Measurements from ENCODE around the gene NRP2. TPM values are rescaled to one million over a fixed set of nuclear protein-coding genes. Genes with fewer than 3 reads are reported as not detected.

Gene NRP2
- total and polyA plus RNA-seq, 5 experiments from 2014 or later, result 0.82 to 1.1 TPM; not detected in 3

DNA sequence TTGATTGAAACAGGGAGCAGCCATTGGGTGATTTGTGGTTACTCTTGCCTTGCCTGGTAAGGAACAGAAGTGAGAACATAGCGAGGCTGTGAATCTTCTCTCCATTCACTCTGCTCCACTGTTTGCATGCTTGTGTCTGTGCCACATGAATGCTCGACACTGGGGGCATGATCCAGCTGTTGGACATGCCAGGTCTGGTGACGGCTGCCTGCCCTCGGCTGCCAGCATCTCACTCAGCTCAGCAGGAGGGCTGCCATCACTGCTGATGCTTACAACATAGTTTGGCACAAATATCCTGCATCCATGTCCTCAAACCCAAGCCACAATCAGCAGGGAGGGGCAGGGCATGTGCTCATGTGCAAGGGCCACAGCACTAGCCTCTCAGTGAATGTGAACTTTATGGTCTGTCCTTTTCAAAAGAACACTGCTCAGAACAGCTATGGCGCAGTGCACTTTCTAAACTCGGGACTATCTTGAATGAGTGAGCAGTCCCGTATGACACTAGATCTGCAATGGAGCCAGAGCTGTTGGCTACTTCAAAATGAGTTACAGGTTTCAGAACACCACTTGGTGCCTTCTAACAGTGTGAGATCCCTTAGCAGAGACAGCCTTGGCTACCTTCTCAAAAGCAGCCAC lies 126.3 kb downstream of the NRP2 start:
- no peaks in the 10 kb centered on the region for H3K4me1 Mint-ChIP-seq

DNA sequence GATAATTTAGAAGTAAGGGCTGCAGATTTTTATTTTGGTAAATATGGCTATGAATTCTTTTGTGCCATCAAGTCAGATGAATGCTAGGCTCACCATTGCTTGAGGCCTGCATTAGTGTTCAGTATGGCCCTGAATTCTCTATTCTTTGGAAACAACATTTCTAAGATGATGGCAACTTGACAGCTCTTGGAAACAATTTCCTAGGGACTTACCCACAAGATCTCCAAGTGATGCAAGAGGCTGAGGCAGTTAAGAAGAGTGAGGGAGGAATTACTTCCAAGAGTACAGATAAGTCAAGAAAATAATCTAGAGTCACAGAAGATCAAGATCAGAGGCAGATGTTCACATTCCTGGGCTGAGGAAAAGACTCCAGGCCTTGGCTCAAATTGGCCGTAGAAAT lies 129.1 kb downstream of the NRP2 start:
- Mint-ChIP-seq H3K27ac (no peak overlapping the region), H3K27me3 (peaks cover 4 to 20% (median 7%) of the 10 kb centered on the region in 5 donors), H3K36me3 (no peaks in the 10 kb centered on the region), H3K4me1 (no peaks in the 10 kb centered on the region), H3K9me3 (no peaks in the 10 kb centered on the region), H3K4me3 (no peak overlapping the region)
- POLR2A ChIA-PET, result no interaction called here
- DNase-seq (no peak), ATAC-seq (no peak)

More for the DNA sequence above, 126.3 kb downstream of the NRP2 start:
- Mint-ChIP-seq H3K36me3 (no peaks in the 10 kb centered on the region), H3K4me3 (no peak overlapping the region), H3K27ac (no peak overlapping the region), H3K9me3 (no peaks in the 10 kb centered on the region), H3K27me3 (peaks cover 0 to 7% (median 0%) of the 10 kb centered on the region in 5 donors)
- ATAC-seq (no peak), DNase-seq (no peak)
- POLR2A ChIA-PET, result no interaction called here

DNA sequence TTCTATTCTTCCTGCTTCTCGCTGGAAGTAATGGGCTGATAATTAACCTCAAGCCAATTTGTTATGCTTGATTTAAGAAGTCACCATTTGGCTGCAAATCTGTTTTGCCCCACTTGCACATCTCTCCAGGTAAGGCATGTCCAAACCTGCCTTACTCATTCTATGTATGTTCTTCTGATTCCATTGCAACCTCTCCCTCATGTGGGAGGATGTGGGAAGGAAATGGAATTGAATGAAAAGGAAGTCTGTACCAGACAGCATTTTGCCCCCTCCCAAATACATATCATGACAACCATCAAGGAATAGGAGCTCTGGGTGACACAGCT lies 131.7 kb downstream of the NRP2 start:
- Mint-ChIP-seq H3K27ac (no peak overlapping the region), H3K4me3 (no peak overlapping the region), H3K36me3 (no peaks in the 10 kb centered on the region), H3K4me1 (no peaks in the 10 kb centered on the region), H3K9me3 (no peaks in the 10 kb centered on the region), H3K27me3 (peaks cover 13 to 31% (median 15%) of the 10 kb centered on the region in 5 donors)
- ATAC-seq, result no peak
- no peak for DNase-seq
- POLR2A ChIA-PET, result no interaction called here

DNA sequence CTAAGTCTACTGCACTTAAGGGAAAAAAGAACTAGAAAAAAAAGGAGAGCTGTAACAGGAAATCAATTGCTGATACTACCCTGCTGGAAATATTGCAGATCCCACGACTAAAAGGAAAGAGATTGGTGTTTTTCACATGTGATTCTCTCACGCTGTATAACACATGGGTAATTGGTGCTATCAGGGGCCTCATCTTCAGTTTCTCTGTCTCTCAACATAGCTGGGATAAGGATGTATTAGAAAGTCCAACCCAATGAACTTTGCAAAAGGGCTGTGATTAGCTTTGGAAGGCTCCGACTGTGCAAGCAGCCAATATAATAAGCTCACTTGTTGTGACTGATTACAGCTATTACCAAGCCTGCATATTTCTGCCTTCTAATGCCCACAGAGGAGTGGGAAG lies 133.4 kb downstream of the NRP2 start:
- no peak for DNase-seq
- no peaks in the 10 kb centered on the region for H3K36me3 Mint-ChIP-seq
- no peaks in the 10 kb centered on the region for H3K4me1 Mint-ChIP-seq
- H3K9me3 Mint-ChIP-seq, result no peaks in the 10 kb centered on the region
- H3K4me3 Mint-ChIP-seq, result no peak overlapping the region
- no peak for ATAC-seq
- POLR2A ChIA-PET, result no interaction called here
- H3K27me3 Mint-ChIP-seq, result peaks cover 19 to 47% (median 23%) of the 10 kb centered on the region in 5 donors
- no peak overlapping the region for H3K27ac Mint-ChIP-seq

DNA sequence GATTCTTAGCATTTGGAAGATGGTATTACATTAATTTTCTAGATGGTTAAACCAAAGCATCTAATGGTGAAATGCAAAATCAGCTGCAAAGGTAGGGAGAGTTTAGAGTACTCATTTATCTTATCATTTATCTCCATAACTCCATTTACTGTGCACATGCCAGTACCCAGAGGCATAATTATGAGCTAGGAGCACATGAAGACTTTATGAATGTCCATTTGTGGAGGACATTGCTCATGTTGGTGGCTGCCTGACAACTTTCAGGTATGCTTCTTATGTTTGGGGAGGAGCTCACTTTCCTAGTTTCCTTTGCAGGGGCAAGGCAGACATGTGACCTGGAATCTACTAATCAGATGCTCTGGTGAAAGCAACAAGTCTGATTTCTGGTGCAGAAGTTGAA lies 134.0 kb downstream of the NRP2 start:
- no peaks in the 10 kb centered on the region for H3K9me3 Mint-ChIP-seq

DNA sequence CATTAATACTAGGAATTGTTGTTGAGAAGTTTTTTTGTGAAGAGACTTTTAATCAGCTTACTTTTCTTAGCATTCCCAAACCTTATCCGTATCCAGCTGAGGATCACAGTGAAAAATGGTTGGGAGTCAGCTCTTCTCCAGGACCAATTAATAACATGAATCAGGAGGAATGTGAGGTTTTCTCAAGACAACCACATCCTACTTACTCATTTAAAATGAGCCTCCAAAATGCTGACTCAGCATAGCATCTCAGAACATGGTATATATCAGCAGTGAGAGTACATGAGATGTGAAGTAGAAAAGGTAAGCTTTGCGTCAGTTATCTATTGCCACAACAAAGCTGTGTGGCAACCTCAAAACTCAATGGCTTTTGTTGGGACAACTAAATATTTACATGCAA lies 140.3 kb downstream of the NRP2 start:
- DNase-seq (no peak), ATAC-seq (no peak)
- POLR2A ChIA-PET, result no interaction called here
- Mint-ChIP-seq H3K36me3 (no peaks in the 10 kb centered on the region), H3K4me1 (no peaks in the 10 kb centered on the region), H3K4me3 (no peak overlapping the region), H3K27ac (no peak overlapping the region), H3K9me3 (peaks cover 0 to 21% (median 4%) of the 10 kb centered on the region in 9 donors), H3K27me3 (peaks cover 15 to 63% (median 23%) of the 10 kb centered on the region in 5 donors)

More for the DNA sequence above, 134.0 kb downstream of the NRP2 start:
- H3K4me3 Mint-ChIP-seq, result no peak overlapping the region
- no peak overlapping the region for H3K27ac Mint-ChIP-seq
- no peak for ATAC-seq
- no peaks in the 10 kb centered on the region for H3K36me3 Mint-ChIP-seq
- POLR2A ChIA-PET, result no interaction called here
- no peaks in the 10 kb centered on the region for H3K4me1 Mint-ChIP-seq
- H3K27me3 Mint-ChIP-seq, result peaks cover 21 to 53% (median 26%) of the 10 kb centered on the region in 5 donors
- DNase-seq, result no peak

DNA sequence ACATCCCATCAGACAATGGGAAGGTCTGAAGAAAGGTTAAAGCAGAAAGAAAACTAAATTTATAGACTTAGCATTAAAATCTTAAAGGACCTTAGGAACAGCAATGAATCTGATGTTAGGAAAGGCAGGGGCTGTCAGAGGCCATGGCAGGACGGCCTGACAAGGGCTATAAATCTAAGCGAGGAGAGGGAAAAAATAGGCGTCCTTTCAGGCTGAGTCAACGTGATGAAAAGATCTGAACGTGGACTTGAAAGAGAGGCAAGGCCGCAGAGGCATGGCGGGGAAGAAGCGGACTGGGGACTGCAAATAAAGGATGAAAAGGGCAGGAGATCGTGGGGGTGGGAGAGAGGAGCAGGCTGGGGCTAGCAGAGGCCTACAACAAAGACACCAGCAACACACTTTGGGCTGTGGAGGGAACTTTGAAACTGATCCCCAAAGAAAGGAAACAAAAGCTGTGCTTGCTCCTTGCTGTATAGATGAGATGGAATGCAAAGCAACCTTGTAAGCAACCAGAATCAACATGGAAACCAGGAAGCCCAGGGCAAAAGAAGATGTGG lies 145.6 kb downstream of the NRP2 start:
- ATAC-seq (no peak), DNase-seq (no peak)
- H3K36me3 Mint-ChIP-seq, result no peaks in the 10 kb centered on the region
- no peak overlapping the region for H3K4me3 Mint-ChIP-seq
- POLR2A ChIA-PET, result no interaction called here
- no peak overlapping the region for H3K27ac Mint-ChIP-seq
- peaks cover 0 to 21% (median 4%) of the 10 kb centered on the region in 9 donors for H3K9me3 Mint-ChIP-seq
- H3K27me3 Mint-ChIP-seq, result peaks cover 5 to 26% (median 13%) of the 10 kb centered on the region in 5 donors
- H3K4me1 Mint-ChIP-seq, result no peaks in the 10 kb centered on the region

DNA sequence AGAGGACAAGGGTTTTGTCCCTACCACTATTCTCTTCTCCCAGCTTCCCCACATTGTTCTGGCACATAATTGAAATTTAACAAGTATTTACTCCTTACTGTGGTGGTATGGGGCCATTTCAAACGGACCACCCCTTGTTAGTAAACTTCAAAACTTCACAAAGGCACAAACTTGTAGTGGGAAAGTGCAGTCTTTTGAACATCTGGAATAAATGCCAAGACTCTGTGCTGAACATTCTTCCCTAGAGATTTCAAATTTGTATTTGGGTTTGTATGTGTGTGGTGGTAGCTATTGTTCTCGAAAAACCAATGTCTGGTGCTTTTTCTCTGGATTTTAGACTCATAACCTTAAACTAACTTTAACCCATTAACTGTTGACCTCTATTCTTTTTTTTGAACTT lies 151.6 kb downstream of the NRP2 start:
- Mint-ChIP-seq H3K9me3 (peaks cover 0 to 10% (median 2%) of the 10 kb centered on the region in 9 donors), H3K27ac (no peak overlapping the region), H3K4me3 (no peak overlapping the region), H3K27me3 (peaks cover 0 to 15% (median 8%) of the 10 kb centered on the region in 5 donors), H3K4me1 (peaks cover 0 to 3% (median 0%) of the 10 kb centered on the region in 4 donors), H3K36me3 (peaks cover 0 to 8% (median 4%) of the 10 kb centered on the region in 3 donors)
- no peak for DNase-seq
- POLR2A ChIA-PET, result no interaction called here
- no peak for ATAC-seq

DNA sequence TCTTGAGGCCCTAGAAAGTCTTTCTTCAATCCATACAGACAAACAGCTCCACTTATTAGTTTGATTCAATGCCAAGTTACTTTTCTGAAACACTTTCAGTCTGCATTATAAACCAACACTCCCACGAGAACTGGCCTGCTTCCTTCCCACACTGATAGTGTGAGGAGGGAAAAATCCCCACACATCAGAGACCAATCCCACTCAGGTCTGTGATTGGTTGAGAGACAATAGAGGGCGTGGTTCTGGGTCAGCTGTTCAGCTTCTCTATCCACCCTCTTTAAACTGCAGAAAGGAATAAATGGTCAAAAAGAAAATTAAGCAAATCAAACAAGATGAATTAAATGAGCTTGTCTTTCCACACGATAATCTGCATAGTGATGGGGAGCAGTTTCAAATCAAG lies 152.5 kb downstream of the NRP2 start:
- no peak overlapping the region for H3K27ac Mint-ChIP-seq
- ATAC-seq (no peak), DNase-seq (no peak)
- POLR2A ChIA-PET, result no interaction called here
- H3K9me3 Mint-ChIP-seq, result peaks cover 0 to 14% (median 2%) of the 10 kb centered on the region in 9 donors
- peaks cover 0 to 15% (median 8%) of the 10 kb centered on the region in 5 donors for H3K27me3 Mint-ChIP-seq
- peaks cover 0 to 3% (median 0%) of the 10 kb centered on the region in 4 donors for H3K4me1 Mint-ChIP-seq
- peaks cover 0 to 8% (median 4%) of the 10 kb centered on the region in 3 donors for H3K36me3 Mint-ChIP-seq
- H3K4me3 Mint-ChIP-seq, result no peak overlapping the region

DNA sequence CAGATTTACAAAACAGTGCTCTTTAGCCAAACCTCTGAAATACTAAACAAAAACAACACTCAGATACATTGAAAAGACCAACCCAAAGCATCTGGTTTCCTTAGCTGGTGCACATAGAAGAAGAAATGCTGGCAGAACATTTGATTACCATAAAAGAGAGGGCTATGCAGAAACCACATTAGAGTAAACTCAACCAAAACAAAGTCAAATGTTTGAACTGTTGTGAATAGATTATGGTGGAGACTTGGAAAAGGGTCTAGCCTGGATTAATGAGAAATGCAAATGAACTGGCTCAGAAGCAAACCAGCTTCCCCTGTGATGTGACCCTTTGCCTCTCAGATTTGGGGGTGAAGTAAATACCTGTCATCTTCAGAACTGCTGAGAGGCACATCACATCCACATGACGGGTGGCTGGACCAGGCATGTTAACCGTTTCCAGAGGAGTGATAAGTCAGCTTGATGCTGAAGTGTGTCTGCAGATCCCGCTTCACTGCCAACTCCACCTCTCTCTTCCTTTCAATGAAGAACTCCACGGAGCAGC lies 153.0 kb downstream of the NRP2 start:
- DNase-seq (no peak), ATAC-seq (no peak)
- H3K9me3 Mint-ChIP-seq, result peaks cover 0 to 14% (median 2%) of the 10 kb centered on the region in 9 donors
- POLR2A ChIA-PET, result no interaction called here
- peaks cover 0 to 8% (median 4%) of the 10 kb centered on the region in 3 donors for H3K36me3 Mint-ChIP-seq
- H3K27ac Mint-ChIP-seq, result no peak overlapping the region
- H3K27me3 Mint-ChIP-seq, result peaks cover 0 to 15% (median 8%) of the 10 kb centered on the region in 5 donors
- peaks cover 0 to 3% (median 0%) of the 10 kb centered on the region in 4 donors for H3K4me1 Mint-ChIP-seq
- no peak overlapping the region for H3K4me3 Mint-ChIP-seq

DNA sequence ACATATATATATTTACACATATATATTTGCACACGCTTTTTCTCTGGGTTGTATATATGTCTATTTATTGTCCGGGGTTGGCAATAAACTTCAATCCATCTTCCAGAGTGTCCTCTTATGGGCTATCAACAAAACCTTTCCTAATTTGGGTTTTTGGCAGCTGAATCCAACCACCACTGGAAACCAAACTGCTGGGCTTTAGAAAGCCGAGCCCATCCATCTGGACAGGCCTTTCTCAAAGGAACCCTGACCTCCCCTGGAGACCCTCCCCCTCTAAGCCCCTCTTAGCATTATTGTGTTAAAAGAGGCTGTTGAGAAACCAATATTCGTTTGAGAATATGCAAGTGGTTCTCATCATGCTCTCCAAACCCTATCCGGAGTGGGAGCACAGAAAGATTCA lies 153.6 kb downstream of the NRP2 start:
- H3K4me1 Mint-ChIP-seq, result peaks cover 0 to 3% (median 0%) of the 10 kb centered on the region in 4 donors
- no peak overlapping the region for H3K27ac Mint-ChIP-seq
- peaks cover 0 to 8% (median 4%) of the 10 kb centered on the region in 3 donors for H3K36me3 Mint-ChIP-seq
- no peak overlapping the region for H3K4me3 Mint-ChIP-seq
- POLR2A ChIA-PET, result no interaction called here
- ATAC-seq (no peak), DNase-seq (no peak)
- H3K9me3 Mint-ChIP-seq, result peaks cover 0 to 14% (median 2%) of the 10 kb centered on the region in 9 donors
- peaks cover 0 to 15% (median 8%) of the 10 kb centered on the region in 5 donors for H3K27me3 Mint-ChIP-seq

DNA sequence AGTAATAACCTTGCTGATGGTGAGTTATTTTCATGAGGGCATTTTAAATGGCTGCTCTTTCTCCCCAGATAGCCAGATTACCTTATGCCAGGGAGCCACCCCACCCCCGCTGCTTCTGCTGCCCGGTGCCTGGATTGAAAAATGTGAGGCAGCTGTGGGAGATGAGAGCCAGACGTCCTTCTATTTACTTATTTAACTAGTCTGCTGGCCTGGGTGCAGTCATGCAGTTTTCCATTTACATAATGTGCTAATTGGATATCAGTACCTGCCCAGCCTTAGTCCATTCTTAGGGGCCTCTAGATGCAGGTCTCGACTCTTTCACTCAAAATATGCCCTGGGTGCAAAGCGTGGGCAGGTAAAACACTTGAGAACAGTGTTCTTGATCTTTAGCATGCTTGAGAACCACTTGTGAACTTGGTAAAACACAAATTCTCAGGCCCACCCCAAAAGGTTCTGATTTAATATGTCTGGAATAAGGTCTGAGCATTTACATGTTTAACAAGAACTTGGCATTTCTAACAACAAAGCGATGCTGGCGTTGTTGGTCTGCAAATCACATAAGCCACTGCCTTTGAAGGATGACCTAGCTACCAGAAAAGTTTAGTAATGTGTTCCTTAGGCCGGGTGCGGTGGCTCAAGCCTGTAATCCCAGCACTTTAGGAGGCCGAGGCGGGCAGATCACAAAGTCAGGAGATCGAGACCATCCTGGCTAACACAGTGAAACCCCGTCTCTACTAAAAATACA lies 154.3 kb downstream of the NRP2 start:
- ATAC-seq, result no peak
- H3K4me3 Mint-ChIP-seq, result no peak overlapping the region
- no peak overlapping the region for H3K27ac Mint-ChIP-seq
- H3K9me3 Mint-ChIP-seq, result peaks cover 0 to 14% (median 2%) of the 10 kb centered on the region in 9 donors
- H3K27me3 Mint-ChIP-seq, result peaks cover 0 to 12% (median 8%) of the 10 kb centered on the region in 5 donors
- H3K36me3 Mint-ChIP-seq, result peaks cover 0 to 8% (median 4%) of the 10 kb centered on the region in 3 donors
- no peak for DNase-seq
- POLR2A ChIA-PET, result no interaction called here
- H3K4me1 Mint-ChIP-seq, result peaks cover 0 to 3% (median 0%) of the 10 kb centered on the region in 4 donors

DNA sequence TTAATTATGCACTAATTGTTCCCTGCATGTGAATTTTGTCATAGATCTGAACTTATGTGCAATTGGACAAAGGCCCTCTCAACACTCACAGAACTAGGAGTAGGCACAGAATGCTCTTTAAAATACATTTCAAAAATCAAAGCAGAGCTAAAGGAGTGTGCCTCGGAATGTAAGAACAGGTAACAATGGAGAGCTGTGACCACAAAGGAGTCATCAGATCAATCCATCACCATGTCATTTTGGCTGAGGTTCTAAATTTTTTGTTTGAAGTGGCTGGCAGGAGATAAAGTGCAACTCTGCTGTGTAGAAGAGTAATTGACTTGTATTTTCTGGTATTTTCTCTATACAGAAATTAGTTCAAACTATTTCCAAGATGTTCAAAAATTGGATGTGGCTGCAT lies 155.4 kb downstream of the NRP2 start:
- Mint-ChIP-seq H3K4me3 (no peak overlapping the region), H3K9me3 (peaks cover 0 to 14% (median 2%) of the 10 kb centered on the region in 9 donors), H3K36me3 (peaks cover 0 to 8% (median 4%) of the 10 kb centered on the region in 3 donors), H3K27me3 (peaks cover under 1 to 17% (median 6%) of the 10 kb centered on the region in 5 donors), H3K27ac (no peak overlapping the region), H3K4me1 (peaks cover 0 to 3% (median 0%) of the 10 kb centered on the region in 4 donors)
- DNase-seq (no peak), ATAC-seq (no peak)
- POLR2A ChIA-PET, result no interaction called here

All from naive thymus-derived CD8-positive, alpha-beta T cell (primary cell).